GM12801 (cell line): ENCODE data around the gene PERP.

ENCODE experiments used
- CTCF ChIP-seq: IDR thresholded peaks from one replicate; pipeline ENCODE4 v1.5.1; 2011; ENCODE audit warnings: control low read depth; ENCODE audit not compliant: insufficient read length; ENCODE audit errors: extremely low read depth

PERP gene

DNA sequence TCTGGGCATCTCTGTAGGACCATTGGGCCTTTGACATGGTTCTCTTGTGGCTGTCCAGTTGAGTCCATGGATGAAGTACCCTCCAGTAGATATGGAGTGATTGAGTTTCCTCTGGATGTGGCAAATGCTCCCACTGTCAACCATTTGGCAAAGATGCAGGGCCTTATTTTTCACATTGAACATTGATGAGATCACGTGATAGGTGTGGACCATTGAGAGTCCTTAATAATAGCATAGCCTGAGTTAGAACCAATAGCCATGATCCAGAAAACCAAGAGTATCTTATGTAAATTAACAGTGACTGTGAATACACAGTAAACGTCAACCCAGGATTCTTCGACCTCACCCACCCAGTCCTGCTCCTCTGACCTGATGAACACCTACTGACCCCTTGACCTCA, 3.0 kb upstream of the PERP start:
- no peak for TF ChIP-seq CTCF

DNA sequence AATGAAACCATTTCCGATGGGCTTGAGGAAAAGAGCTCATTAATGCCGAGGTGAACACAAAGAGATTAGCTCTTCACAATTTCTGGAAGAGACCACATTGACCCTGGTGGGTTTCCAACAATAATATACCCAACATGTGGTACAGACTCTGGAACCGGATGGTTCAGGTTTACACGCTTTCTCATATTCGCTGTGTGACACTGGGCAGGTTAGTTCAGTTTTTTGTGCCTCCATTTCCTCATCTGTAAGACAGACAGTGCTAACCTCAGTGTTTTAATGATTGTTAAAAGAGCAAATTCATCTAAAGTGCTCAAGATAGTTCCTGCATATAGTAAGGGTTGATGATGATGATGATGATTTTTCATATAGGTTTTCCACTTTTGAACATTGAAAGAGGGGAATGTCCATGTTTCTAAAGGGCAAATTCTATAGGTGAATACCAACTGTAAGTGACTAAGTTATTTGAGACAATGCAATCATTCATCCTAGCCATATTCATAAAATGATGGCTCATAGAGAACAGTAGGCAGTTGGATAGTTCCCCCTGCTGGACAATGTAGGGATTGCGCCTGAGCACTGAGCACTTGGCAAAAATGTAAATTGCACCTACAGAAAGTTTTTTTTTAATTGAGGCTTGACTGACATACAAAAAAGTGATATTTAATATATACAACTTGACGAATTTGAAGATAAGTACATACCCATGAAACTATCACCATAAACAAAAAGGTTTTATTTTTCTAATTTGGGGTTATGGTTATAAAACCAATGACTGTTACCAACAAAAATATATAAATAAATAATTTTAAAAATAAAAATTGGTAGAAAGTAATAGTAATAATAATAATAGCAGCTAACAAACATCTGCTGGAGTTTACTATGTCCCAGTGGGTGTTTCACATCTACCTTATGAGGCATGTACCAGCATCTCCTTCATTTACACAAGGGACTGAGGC, 2.1 kb upstream of the PERP start:
- no peak for TF ChIP-seq CTCF

DNA sequence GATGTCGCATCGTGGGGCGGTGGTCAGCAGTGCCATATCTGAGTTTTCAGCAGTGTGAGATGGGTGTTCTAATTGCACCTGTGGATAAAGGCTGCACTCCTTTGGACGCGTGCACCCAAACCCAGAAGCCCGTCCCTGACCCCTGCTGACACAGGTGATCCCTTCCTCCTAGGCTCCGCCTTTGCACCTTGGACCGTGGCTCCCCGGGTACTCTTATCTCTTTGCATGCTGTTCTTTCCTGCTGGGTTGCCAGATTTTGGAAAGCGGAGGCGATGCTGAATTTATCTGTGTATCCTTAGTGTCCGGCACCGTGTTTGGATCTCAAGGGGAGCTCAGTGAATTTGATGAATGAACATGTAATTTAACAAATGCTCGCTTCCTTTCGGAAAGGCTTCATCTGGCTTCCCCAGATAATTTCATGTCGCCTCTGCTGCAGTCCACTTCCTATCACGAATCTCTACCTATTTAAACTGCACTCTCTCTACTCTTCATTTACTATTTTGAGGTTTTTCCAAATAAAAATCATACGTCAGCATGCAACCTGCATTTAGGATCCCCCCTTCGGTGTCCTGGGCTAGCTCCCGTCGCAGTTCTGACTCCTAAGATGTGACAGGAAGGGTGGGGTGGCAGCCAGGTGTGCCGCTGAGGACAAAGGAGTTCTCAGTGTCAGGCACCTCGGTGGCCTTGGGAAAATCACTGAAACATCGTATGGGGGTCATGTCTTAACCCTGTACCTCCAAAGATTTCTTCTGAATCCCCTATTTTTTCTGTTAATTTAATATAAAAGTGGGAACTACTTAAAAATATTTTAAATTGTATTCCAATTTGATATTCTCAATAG, 753 bp upstream of the PERP start:
- TF ChIP-seq CTCF: no peak

GRCh38 chr6:138106665-138107077, 548 bp downstream of the PERP start:
- no peak for TF ChIP-seq CTCF

DNA sequence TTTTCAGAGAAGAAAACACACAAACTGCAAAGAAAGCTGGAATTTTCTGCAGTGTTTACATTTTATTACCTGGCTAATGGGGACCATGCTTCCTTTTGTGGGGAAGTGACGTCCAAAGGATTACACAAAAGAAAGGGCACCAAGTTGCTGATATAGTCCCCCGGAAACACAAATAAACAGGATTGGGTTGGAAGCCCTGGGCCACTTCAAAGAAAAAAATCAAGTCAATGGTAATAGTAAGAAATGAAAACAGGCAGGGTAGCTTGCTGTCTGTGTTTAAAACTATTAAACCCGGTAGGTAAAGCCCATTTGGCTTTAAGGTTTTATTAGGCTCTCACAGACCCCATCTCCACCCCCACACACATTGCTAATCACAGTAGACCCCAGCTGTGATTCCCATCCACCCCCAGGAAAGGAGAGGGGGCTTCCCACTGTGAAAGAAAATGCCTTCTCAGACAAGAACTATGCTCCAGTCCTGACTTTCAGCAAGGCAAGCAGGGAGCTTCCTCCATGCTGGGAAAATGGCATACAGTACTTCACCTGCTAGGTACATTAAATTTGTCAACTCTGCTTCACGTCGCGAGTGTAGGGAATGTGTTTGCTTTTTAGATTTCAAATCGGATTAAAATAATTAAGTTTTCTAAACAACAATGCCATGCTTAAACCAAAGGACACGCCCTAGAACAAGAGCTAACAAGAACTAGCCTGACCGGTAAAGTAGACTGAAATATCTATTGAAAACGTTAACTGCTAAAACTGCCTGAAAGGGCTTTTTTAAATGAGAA, 1.1 kb downstream of the PERP start:
- no peak for TF ChIP-seq CTCF

GRCh38 chr6:138105446-138105845, 1.8 kb downstream of the PERP start:
- no peak for TF ChIP-seq CTCF
